Measurements from ENCODE around the gene COL6A2. TPM values are rescaled to one million over a fixed set of nuclear protein-coding genes. Genes with fewer than 3 reads are reported as not detected.

COL6A2 gene
- total RNA-seq, 1 donor from 2014 or later: 933 TPM

DNA sequence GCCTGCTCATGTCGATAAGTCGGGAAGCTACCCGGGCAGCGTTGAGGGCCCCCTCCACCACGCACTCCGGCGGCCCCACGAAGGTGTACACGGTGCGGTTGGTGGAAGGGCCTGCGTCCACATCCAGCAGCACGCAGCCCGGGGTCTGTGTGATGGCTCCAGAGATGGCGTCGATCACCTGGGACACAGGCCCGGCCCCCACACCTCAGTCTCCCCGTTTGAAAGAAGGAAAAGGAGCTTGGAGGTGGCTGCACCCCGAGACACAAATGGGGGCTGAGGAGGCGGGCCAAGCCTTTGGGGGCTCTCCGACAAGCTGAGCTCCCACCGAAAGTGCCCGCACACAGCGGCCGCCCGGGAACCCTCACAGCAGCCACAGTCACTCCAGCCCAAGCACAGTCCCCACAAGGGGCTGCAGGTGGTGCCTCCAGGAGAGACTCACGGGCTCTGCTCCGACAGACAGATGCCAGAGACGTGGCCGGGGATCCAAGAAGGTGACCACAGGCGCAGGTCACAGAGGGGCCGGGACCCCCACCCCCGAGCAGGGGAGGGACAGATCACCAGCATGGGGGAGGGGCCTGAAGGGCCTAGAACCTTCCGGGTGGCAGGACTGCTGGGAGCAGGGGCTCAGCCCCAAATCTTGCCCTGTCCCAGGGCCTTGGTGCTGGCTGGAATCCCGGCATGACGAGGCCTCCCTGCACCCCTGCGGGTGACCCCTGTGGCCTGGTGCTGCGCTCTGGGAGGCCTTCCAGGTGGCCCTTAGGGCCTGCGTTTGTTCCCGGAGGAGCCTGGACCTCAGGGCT, 56.4 kb downstream of the COL6A2 start:
- Mint-ChIP-seq H3K9me3 (no peaks in the 10 kb centered on the region), H3K4me1 (peaks cover 8% of the 10 kb centered on the region), H3K36me3 (no peaks in the 10 kb centered on the region), H3K4me3 (no peak overlapping the region), H3K27me3 (ENCODE audit: low read depth) (no peaks in the 10 kb centered on the region), H3K27ac (no peak overlapping the region)
- DNase-seq (ENCODE audit: low spot score in 2 of 2, unreplicated experiment in 2 of 2): no peak
- TF ChIP-seq, protein P1, sequence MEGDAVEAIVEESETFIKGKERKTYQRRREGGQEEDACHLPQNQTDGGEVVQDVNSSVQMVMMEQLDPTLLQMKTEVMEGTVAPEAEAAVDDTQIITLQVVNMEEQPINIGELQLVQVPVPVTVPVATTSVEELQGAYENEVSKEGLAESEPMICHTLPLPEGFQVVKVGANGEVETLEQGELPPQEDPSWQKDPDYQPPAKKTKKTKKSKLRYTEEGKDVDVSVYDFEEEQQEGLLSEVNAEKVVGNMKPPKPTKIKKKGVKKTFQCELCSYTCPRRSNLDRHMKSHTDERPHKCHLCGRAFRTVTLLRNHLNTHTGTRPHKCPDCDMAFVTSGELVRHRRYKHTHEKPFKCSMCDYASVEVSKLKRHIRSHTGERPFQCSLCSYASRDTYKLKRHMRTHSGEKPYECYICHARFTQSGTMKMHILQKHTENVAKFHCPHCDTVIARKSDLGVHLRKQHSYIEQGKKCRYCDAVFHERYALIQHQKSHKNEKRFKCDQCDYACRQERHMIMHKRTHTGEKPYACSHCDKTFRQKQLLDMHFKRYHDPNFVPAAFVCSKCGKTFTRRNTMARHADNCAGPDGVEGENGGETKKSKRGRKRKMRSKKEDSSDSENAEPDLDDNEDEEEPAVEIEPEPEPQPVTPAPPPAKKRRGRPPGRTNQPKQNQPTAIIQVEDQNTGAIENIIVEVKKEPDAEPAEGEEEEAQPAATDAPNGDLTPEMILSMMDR (IDR thresholded peaks at IDR 0.05; ENCODE audit: unreplicated experiment): no peak

DNA sequence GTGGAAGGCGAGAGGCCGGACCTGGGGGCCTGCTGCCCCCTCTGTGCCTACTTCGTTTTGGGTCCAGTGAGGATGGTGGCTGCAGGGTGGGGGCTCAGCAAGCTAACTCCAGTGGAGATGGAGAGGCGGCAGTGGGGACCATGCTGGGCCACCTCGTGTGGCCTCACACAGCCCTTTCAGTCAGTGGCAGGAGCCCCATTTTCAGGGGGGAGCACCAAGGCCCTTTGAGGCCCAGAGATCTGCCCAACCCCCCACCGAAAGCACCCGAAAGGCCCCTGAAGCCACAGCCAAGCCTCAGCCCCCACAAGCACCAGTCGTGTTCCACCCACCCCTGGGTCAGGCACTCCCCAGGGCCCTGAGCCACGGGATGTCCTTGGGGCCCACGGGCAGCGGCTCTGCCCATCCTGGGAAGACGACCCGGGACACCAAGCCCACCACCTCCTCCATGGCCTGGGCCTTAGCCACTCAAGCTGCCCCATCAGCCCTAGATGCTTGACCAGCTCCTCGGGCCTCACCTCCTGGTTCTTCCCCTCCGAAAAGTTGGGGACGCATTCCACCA, 57.1 kb downstream of the COL6A2 start:
- no peaks in the 10 kb centered on the region for H3K9me3 Mint-ChIP-seq
- no peaks in the 10 kb centered on the region for H3K27me3 Mint-ChIP-seq (ENCODE audit: low read depth)
- no peak overlapping the region for H3K27ac Mint-ChIP-seq

DNA sequence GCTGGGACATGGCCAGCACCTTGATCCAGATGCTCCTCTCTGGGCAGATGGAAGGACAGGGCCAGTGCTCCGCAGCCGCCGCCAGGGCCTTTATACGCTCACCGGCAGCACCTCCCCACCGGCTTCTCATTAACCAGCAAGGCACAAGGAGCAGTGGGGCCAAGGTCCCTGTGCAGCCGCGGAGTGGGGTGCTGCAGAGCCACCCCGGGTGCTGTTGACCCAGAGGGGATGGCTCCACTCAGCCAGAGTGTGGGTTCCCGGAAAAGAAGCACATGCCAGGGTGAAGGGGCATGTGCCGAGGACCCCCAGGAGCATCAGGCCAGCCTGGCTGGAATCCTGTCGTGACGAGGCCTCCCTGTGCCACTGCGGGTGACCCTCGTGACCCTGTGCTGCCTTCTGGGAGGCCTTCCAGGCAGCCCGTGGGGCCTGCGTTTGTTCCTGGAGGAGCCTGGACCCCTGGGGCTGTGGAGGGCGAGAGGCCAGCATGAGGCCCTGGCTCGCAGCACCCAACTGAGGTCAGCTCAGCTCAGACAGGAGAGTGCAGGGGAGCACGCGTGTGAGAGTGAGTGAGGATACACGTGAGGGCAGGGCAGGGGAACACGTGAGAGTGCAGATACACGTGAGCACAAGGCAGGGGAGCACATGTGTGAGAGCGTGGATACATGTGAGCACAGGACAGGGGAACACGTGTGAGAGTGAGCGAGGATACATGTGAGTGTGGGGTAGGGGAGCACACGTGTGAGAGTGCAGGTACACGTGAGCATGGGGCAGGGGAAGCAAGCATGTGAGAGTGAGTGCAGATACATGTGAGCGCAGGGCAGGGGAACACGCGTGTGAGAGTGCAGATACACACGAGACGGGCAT, 57.8 kb downstream of the COL6A2 start, which contains the start of gene FTCD:
TSS of gene FTCD (minus strand) at position 66 of the 864 bp plus-strand sequence. CDS start at position 10, 56 bp downstream.
- Mint-ChIP-seq H3K4me3 (no peak within 1 kb of the TSS), H3K9me3 (no peaks in the 10 kb centered on the region), H3K27me3 (ENCODE audit: low read depth) (no peaks in the 10 kb centered on the region), H3K27ac (no peak within 1 kb of the TSS), H3K36me3 (no peaks in the 10 kb centered on the region), H3K4me1 (peaks cover 8% of the 10 kb centered on the region)
- TF ChIP-seq, protein P1 (IDR thresholded peaks at IDR 0.05; ENCODE audit: unreplicated experiment): no peak
- DNase-seq (ENCODE audit: low spot score in 2 of 2, unreplicated experiment in 2 of 2): no peak

More for the DNA sequence above, 57.1 kb downstream of the COL6A2 start:
- no peak overlapping the region for H3K4me3 Mint-ChIP-seq
- peaks cover 8% of the 10 kb centered on the region for H3K4me1 Mint-ChIP-seq
- TF ChIP-seq, protein P1 (IDR thresholded peaks at IDR 0.05; ENCODE audit: unreplicated experiment): no peak
- H3K36me3 Mint-ChIP-seq: no peaks in the 10 kb centered on the region
- no peak for DNase-seq (ENCODE audit: low spot score in 2 of 2, unreplicated experiment in 2 of 2)

DNA sequence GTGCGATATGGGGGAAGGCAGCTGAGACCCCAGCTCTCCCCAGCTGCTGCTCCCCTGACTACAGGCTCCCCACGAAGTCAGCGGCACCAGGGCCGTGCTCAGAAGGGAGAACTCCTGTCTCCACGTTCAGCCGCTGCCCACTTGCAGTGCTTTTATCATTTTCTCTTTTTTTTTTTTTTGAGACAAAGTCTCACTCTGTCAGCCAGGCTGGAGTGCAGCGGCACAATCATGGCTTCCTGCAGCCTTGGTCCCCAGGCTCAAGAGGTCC, 58.4 kb downstream of the COL6A2 start:
- TF ChIP-seq, protein P1 (IDR thresholded peaks at IDR 0.05; ENCODE audit: unreplicated experiment): no peak
- Mint-ChIP-seq H3K27me3 (ENCODE audit: low read depth) (no peaks in the 10 kb centered on the region), H3K36me3 (no peaks in the 10 kb centered on the region), H3K9me3 (no peaks in the 10 kb centered on the region), H3K4me3 (no peak overlapping the region), H3K4me1 (peaks cover 8% of the 10 kb centered on the region), H3K27ac (no peak overlapping the region)
- DNase-seq (ENCODE audit: low spot score in 2 of 2, unreplicated experiment in 2 of 2): no peak

DNA sequence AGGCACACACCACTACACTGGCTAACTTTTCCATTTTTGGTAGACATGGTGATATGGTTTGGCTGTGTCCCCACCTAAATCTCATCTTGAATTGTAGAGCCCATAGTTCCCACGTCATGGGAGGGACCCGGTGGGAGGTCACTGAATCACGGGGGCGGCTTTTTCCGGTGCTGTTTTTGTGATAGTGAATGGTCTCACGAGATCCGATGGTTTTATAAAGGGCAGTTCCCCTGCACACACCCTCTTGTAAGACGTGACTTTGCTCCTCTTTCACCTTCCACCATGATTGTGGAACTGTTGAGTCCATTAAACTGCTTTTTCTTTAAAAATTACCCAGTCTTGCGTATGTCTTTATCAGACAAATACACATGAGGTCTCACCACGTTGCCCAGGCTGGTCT, 58.8 kb downstream of the COL6A2 start:
- no peak overlapping the region for H3K27ac Mint-ChIP-seq

More for the DNA sequence above, 58.8 kb downstream of the COL6A2 start:
- Mint-ChIP-seq H3K36me3 (no peaks in the 10 kb centered on the region), H3K4me3 (no peak overlapping the region), H3K4me1 (peaks cover 8% of the 10 kb centered on the region), H3K27me3 (ENCODE audit: low read depth) (no peaks in the 10 kb centered on the region), H3K9me3 (no peaks in the 10 kb centered on the region)
- DNase-seq (ENCODE audit: low spot score in 2 of 2, unreplicated experiment in 2 of 2): no peak
- TF ChIP-seq, protein P1 (IDR thresholded peaks at IDR 0.05; ENCODE audit: unreplicated experiment): no peak

Measured in mesothelial cell of epicardium (in vitro differentiated cells).